NK-92 (cell line): ENCODE data around the gene NFKBIA.
"Not testable (repeated sequence)": the region's sequence is repeated elsewhere in the genome, so short reads cannot be mapped to it uniquely, and the experiment has no call there.

Experiments
- DNase-seq: peaks from one replicate; lab custom pipeline; 2025; ENCODE audit not compliant: unreplicated experiment; lab: John Stamatoyannopoulos, UW

Gene NFKBIA

DNA sequence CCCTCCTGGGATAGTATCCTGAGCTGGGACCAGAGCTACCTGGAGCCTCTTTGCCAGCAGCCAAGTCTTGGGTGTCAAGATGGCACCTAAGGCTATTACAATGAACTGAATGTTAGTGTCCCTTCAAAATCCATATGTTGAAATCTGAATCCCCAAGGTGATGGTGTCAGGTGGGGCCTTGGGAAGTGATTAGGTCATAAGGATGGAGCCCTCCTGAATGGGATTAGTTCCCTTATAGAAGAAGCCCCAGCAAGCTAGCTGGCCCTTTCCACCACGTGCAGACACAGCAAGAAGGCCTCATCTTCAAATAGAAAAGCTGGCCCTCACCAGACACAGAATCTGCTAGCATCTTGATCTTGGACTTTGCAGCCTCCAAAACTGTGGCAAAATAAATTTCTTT lies 12.4 kb downstream of the NFKBIA start:
- no peak for DNase-seq

DNA sequence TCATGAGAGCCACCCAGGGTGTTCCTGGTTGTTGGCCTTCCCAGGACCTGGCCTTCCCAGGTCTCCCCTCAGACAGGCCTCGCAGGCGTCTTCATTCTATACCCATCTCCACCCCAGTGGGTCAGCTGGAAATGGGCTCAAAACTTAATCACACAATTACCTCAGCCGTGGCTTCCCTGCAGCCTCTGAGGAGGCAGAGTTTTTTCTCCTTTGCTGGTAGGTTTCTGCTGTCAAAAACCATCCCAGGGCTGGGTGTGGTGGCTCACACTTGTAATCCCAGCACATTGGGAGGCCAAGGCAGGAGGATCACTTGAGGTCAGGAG lies 13.2 kb downstream of the NFKBIA start:
- DNase-seq, result no peak

DNA sequence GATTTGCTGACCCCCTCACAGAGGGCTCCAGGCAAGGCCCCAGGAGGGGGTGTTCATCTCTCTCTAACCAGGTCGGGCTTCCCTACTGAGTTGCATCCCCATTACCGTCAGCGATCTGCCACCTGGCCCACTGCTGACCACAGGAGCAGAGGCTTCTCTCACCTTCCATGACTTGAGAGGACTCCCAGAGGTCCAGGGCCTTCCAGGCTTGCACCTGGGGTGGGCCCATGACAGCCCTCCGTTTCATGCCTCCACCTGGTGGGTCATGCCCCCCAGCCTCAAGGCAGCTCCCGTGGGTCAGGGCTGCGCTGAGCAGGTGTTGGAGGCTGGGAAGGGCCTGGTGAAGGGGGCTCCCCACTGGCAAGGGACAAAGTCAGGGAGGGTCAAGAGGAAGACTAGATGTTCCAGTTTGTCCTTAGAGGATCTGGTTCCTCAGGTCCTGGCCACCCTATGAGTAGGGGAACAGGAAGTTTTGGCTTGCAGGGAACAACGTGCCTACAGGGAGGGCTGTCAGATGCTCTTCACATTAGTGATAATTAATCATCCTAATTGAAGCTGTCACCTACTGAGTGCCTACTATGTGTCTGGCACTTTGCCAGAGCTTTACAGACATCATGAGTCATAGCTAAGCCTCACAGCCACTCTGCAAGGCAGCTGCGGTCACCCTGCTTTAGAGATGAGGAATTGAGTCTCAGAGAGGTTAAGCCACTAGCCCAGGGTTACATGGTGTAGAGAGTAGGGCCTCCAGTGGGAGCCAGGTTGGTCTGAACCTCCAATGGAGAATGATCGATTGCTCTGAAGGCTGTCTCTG lies 13.8 kb downstream of the NFKBIA start:
- DNase-seq, result no peak

DNA sequence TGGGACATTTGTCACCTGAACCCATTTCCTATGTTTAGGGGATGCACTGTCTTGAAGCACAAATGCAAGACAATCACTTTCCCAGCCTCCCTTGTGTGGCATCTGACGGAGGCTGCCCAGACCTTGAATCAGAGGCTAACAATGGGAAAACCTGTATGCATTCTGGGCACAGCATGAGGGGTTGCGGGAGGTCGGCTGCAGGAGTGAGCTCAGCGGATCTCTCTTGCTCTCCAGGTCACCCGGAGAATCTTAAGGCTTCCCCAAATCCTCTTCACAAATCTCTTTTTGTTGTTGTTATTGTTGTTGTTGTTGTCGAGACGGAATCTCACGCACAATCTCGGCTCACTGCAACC lies 15.3 kb downstream of the NFKBIA start:
- no peak for DNase-seq

DNA sequence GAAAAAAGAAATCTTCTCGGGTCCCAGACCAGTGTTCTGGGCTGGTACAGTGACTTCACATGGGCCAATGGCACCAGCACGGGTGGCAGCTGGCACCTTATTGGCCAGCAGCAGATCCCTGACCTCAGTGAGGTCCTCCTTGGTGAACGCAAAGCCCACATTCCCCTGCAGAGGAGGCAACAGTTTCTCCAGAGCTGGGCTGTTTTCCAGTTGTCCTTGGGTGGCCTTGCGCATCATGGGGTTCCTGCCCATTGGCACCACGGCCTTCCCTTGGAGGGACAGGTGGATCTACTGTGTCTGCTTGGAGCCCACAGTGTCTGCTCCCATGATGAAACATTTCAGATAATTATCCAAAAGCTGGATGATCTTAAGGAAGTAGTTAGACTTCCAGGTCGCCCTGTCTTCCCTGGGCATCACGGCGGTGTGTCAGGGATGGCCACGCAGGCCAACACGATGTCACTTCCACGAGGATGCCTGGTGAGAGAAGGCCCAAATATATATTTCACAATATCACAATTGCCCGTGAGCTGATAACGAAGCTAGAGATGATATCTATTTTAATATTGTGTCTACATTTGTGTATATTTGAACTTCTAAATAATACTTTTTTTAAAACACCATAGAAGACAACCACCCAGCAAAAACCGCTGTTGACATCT lies 15.8 kb downstream of the NFKBIA start:
- no peak for DNase-seq

DNA sequence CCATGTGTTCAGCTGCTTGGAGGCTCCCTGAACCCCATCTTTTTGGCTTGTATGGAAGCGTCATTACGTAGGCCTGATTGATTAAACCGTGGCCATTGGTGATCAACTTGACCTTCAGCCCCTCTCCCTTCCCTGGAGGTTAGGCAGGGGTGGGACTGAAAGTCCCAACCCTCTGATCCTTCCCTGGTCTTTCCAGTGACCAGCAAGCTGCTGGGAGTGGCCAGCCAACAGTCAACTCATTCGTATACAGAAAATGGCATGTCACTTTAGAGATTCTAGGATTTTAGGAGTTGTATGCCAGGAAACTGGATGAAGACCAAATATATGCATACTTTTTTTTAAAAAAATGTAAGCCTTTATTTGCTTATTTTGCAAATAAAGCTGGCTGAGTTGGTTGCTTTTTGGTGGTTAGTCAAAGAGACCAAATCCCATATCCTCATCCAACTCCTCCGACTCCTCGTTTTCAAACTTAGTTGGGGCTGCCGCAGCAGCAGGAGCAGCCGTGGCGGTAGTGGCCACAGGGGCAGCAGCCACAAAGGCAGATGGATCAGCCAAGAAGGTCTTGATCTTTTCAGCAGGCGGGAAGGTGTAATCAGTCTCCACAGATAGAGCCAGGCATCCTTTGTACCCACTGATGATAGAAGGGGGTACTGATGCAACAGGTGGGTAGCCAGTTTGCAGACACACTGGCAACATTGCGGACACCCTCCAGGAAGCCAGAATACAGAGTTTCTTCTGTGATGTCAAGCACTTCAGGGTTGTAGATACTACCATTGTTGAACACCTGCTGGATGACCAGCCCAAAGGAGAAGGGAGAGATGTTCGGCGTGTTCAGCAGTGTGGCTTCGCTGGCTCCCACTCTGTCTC lies 16.6 kb downstream of the NFKBIA start:
- no peak for DNase-seq

DNA sequence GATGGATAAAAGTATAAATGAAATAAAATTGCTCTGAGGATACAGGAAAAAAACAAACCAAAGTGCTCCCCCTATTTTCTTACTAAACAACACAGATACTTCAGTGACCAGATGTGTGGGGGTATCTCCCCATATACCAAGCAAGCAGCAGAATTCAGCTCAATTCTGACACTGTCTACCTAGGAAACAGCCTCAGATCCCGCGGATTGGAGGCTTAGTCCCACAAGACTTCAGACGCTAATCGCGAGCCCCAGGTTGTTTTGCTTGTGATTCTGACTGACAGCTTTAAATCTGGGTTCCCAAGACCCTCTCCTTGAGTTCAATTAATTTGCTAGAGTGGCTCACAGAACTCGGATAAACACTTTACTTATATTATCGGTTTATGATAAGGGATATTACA lies 17.3 kb downstream of the NFKBIA start:
- DNase-seq, result no peak

DNA sequence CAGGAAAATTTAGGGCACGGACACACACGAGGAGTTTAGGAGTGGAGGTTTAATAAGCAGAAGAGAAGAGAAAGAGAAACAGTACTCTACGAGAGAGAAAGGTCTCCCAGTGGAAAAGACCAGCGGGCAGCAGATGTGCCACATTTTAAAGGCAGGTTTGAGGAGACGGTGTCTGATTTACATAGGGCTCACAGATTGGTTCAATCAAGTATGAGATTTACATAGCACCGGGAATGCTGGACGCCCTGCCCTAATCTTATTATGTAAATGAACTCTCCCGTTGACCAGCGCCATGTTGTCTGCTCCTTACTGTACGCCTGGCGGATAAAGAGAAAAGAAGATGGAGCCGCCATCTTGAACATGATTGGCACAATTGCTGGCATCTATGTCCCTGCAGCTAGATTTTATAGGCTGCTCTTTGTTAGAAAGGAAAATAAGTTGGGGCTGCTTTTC lies 17.9 kb downstream of the NFKBIA start:
- DNase-seq, result no peak

DNA sequence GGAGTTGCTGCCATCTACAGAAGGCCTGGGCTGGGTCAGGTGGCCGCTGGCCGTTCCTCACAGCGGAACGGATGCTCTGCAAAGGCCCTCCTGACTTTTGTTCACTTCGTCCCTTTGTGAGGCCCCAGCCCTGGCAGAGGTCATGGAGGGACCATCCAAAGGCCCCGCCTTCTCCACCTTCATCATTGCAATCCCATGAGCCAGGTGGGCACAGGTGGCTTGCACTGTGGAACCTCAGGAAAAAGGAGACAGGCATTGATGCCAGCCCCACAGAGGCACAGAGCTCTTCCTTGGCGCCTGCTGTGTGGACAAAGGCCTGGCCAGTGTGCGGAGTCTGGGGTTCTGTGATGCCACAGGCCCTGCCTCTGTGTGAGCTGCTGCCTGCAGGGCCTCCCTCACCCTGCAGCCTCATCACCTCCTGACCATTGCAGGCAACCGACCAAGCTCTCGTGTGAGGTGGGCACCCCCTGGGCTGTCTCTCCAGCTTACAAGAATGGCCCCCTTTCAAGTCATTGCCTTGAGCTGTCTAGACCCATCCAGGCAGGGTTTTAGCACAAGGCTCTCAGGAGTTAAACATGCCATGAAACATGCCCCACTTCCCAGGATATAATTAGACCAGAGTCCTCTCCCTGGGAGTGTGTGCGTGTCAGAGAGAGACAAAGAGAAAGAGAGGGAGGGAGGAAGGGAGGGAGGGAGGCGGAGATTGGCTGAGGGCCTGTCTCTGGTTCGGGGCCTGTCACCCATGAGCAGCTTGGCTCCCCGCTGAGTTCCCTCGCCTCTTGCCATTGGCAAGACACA lies 19.3 kb downstream of the NFKBIA start:
- DNase-seq, result no peak

DNA sequence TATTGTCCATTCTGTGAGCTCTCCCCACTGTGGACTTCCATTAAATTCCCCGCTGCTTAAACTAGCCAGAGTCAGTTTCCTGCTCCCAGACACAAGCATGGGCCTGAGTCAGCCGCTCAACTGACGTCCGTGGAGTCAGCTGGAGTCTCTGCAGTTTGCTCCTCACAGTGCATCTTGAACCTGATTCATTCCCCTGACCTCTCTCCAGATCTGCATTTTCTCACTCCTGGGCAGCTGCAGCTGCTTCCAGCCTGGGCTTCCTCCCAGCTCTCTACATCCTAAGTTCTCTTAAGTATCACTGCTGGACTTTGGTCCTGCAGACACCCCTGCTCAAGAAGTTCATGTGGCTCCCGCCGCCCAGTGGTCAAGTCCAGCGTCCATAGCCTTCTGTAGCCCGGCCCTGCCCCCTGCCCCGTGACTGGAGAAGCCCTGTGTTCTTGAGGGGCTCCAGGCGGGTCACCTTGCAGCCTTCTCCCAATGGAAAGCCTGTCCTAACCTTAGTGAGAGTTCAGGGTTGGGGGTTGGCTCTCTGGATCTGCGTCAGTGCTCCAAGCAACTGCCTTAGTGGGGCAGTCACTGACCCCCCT lies 20.0 kb downstream of the NFKBIA start:
- no peak for DNase-seq

DNA sequence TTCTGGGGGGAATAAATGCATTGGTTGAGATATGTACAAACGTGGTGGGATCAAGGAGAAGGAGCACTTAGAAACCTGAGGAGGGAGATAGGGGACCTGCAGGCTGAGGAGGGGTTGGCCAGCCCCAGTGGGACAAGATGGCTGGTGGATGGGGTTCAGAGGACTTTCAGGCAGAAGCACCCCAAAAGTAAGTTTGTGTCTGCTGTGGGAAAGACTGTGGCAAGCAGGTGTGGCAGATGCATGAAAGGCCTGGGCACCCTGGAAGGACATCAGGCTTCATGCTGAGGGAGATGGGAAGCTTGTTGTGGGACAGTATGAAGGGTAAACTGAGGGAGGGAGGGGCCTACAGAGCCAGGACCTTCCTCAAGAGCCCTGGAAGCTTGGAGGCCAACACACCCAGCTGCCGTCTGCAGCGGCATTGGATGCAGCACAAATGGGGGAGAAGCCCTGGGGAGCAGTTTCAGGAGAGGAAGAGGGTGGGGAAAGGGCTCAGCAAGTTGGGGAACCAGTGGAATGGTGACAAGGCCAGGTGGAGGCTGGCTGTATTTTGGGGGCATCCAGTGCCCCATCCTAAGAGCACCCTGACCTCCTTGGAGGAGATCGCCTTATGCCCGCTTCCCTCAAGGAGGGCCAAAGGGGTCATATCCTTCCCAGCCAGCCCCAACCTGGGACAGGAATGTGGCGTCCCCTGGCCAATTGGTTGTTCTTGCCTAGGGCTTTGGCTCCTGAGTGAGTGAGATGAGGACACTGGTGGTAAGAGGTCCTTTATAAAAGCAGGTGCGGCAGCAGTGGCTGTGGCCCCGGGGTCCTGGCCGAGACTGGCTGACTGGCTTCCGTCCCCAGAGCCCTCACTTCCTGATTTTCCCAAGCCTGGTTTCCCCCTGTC lies 20.7 kb downstream of the NFKBIA start:
- no peak for DNase-seq

DNA sequence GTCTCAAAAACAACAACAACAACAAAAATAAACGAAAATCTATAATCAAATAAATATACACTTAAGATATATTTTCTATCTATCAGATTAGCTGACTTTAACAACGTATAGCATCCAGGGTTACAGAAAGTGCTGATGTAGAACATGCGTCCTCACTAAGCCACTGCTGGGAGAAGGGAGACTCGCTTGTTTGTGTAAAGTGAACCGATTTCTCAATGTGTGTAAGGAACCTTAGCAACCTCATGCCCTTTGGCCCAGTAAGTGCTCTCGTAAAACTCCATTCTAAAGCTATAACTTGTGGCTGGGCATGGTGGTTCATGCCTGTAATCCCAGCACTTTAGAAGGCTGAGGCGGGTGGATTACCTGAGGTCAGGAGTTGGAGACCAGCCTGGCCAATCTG lies 23.8 kb downstream of the NFKBIA start:
- DNase-seq, result no peak

DNA sequence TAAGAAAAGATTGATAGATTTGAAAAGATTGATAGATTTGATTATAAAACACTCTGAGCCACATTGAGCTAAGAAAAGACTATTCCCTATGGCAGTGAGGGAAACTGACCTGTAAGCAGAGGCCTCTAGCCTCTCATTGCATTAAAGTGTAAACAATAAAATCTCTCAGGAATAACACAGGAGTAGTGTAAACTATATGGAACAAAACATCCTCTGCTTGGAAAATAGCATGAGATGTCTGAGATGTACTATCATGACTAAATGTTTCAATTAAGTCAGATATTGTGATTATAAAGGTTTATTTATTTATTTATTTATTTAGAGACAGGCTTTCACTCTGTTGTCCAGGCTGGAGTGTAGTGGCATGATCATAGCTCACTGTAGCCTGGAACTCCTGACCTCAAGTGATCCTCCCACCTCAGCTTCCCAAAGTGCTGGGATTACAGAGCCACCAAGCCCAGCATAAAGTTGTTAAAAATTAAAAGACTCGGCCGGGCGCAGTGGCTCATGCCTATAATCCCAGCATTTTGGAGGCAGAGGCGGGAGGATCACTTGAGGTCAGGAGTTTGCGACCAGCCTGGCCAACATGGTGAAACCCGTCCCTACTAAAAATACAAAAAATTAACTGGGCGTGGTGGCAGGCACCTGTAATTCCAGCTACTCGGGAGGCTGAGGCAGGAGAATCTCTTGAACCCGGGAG lies 25.2 kb downstream of the NFKBIA start:
- not testable (repeated sequence) for DNase-seq

DNA sequence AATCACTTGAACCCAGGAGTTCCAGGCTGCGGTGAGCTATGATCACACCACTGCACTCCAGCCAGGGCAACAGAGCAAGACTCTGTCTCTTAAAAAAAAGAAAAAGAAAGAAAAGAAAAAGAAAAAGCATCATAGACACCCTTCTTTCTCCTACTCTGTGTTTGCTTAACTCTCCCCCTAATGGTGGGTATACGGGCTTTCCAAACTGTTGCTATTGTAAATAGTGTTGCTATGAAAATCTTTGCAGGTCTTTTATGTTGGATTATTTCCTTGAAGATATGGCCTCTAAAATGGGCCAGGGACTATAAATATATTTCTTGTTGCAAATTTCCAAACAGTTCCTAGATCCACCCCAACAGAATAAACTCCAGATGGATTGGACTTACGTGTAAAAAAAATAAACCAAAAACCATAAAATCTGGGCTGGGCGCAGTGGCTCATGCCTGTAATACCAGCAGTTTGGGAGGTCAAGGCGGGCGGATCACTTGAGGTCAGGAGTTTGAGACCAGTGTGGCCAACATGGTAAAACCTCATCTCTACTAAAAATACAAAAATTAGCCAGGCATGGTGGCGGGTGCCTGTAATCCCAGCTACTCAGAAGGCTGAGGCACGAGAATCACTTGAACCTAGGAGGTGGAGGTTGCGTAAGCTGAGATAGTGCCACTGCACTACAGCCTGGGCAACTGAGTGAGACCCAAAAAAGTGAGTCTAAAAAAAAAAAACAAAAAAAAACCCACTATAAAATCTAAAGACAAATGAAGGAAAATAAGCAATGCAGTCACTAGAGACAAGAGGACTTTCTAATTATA lies 25.9 kb downstream of the NFKBIA start:
- DNase-seq, result no peak

DNA sequence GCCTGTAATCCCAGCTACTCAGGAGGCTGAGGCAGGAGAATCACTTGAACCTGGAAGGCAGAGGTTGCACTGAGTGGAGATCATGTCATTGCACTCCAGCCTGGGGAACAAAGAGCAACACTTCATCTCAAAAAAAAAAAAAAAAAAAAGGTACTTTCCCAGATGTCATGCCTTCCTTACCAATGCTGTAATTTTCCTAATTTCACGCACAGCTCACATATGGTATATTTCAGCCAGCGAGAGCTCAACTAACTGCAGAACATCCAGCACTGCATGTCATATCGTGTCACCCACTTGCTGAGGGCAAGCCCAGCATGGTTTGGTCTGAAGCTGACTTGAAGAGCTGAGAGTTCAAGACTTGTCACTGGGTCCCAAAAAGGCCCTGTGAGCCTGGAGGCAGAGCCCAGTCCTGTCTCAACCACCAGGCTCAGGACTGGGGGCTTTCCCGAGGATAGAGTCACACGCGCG lies 29.0 kb downstream of the NFKBIA start:
- DNase-seq, result no peak

DNA sequence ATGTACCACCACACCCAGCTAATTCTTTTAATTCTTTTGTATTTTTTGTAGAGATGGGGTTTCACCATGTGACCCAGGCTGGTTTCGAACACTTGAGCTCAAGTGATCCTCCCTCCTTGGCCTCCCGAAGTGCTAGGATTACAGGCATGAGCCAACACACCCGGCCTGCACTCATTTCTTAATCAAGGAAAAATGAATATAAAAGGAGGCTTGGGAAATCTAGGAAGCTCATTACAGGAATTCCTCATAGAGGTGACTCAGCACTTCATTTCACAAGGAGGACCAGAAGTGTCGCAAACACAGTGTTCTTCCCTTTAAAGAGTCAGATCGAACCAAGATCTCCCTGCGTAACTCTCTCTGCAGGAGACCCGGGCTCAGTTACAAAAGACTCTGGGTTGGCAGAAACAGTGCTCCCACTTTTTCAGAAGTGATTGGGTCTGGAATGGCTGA lies 30.3 kb downstream of the NFKBIA start:
- no peak for DNase-seq

DNA sequence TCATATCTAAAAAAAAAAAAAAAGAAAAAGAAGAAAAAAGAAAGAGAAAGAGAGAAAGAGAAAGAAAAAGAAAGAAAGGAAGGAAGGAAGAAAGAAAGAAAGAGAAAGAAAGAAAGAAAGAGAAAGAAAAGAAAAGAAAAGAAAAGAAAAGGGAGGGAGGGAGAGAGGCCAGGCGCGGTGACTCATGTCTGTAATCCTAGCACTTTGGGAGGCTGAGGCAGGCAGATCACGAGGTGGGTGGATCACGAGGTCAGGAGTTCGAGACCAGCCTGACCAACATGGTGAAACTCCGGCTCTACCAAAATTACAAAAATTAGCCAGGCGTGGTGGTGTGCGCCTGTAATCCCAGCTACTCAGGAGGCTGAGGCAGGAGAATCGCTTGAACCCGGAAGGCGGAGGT lies 31.3 kb downstream of the NFKBIA start:
- not testable (repeated sequence) for DNase-seq

DNA sequence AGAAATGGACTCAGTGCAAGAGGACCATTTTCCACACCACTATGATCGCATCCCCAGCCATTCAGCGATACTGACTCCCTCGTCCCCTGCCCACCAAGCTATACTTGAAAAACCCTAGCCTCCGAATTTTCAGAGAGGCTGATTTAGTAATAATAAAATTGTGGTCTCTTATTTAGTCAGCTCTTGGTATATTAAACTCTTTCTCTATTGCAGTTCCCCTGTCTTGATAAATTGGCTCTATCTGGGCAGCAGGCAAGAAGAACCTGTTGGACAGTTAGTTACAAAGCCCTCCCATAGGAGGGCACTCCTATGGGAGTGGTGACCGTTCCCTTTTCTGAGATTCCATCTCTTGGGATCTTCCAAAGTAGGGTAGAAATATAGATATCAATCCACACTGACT lies 33.6 kb downstream of the NFKBIA start:
- DNase-seq, result no peak
